ENCODE results near the gene CNTN6. TPM values are rescaled to one million over a fixed set of nuclear protein-coding genes. Genes with fewer than 3 reads are reported as not detected.

Gene CNTN6
- total RNA-seq, 2 donors from 2014 or later, result not detected

DNA sequence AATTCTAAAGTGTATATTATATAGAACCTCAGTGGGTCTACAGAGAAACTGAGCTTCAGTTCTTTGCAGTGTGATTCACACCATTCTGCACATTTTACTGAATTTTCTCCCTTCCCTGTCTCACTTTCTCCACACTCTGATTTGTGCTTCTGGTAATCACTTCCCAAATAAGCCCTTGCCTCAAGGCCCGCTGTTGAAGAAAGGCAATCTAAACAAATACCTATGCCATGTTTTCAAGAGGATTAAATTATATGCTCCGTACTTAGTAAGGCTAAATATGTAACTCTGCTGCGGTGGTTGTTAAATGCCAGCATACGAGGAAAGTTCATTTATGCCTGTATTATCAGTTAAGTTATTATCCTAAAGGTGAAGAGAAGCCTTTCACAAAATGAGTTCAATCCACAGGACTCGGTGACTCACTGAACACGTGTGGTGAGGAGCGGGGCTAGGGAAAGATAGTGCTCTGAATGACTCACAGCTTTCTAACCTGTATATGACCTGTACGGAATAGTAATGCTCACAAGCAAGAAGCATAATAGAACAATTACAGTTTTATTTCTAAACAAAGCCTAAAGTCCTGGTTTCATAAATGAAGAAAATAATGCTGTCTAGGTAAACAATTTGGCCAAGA, 25.1 kb downstream of the CNTN6 start:
- H3K27ac Mint-ChIP-seq, result no peak overlapping the region
- H3K4me1 Mint-ChIP-seq (ENCODE audit: low read depth in 2 of 2), result no peaks in the 10 kb centered on the region
- peaks cover 12% of the 10 kb centered on the region for H3K9me3 Mint-ChIP-seq
- no peaks in the 10 kb centered on the region for H3K27me3 Mint-ChIP-seq
- H3K36me3 Mint-ChIP-seq, result no peaks in the 10 kb centered on the region
- DNase-seq (ENCODE audit: low spot score), result no peak
- H3K4me3 Mint-ChIP-seq, result no peak overlapping the region
- no peak for ATAC-seq

DNA sequence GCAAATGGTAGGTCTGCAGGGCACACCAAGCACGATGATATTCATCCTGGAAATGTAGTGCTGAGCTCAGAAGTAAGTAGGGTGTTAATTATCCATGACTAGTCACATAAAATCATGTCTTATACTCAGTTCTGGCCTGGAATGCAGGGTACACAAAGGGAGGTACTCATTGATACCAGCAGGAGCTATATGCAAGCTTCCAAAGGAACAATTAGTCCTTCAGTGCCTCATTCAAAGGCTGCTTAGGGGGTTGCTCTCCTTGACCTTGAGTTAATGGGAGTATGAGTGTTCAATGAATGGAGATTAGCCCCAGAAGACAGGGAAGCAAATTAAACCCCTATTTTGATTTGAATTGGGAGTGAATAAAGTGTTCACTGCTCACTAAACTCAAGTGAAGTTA, 38.3 kb downstream of the CNTN6 start:
- Mint-ChIP-seq H3K4me3 (no peak overlapping the region), H3K4me1 (ENCODE audit: low read depth in 2 of 2) (no peaks in the 10 kb centered on the region), H3K36me3 (no peaks in the 10 kb centered on the region)

DNA sequence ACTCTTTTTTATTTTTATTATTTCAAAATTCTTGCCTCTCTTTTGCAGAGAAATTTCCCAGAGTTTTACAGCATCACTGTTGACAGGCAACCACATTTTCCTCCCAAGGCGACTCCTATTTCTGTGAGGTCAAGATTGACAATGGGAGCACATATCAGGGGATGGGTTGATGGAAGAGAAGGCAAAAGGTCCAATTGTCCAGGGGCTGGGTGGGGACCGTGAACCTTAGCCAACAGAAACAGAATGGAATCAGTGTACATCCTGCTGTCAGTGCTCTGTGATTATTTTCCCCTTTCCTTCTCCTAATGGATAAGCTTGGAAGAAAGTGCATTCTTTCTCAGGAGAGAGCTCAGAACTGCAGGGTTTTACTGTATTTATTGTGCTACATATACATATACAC, 42.4 kb downstream of the CNTN6 start:
- Mint-ChIP-seq H3K27me3 (no peaks in the 10 kb centered on the region), H3K36me3 (no peaks in the 10 kb centered on the region), H3K27ac (no peak overlapping the region), H3K9me3 (peaks cover 16% of the 10 kb centered on the region), H3K4me1 (ENCODE audit: low read depth in 2 of 2) (no peaks in the 10 kb centered on the region), H3K4me3 (no peak overlapping the region)
- DNase-seq (ENCODE audit: low spot score) (no peak), ATAC-seq (no peak)

More for the DNA sequence above, 38.3 kb downstream of the CNTN6 start:
- DNase-seq (ENCODE audit: low spot score) (no peak), ATAC-seq (no peak)
- Mint-ChIP-seq H3K27ac (no peak overlapping the region), H3K27me3 (no peaks in the 10 kb centered on the region), H3K9me3 (peaks cover 8% of the 10 kb centered on the region)

DNA sequence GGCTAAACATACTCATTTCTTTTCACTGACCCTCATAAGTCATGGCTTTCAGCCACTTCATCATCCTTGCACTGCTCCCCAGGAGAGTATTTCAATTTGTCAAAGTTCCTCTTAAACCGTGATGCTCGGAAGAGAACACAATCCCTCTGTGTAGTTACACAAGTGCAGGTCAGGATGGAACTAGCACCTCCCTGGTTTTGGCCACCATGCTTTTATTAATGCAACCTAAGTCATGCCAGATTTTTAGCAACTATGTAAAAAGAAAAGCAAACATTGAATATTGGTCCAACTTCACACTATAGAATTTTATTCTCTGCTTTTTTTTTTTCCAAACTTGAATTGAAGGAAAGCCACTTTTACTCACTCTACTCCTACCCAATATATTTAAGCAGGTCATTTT, 45.2 kb downstream of the CNTN6 start:
- no peaks in the 10 kb centered on the region for H3K4me1 Mint-ChIP-seq (ENCODE audit: low read depth in 2 of 2)
- H3K36me3 Mint-ChIP-seq, result no peaks in the 10 kb centered on the region
- no peak overlapping the region for H3K27ac Mint-ChIP-seq
- DNase-seq (ENCODE audit: low spot score) (no peak), ATAC-seq (no peak)
- no peak overlapping the region for H3K4me3 Mint-ChIP-seq
- no peaks in the 10 kb centered on the region for H3K27me3 Mint-ChIP-seq
- peaks cover 19% of the 10 kb centered on the region for H3K9me3 Mint-ChIP-seq

- Mint-ChIP-seq H3K27ac (no peak overlapping the region), H3K9me3 (peaks cover 19% of the 10 kb centered on the region), H3K27me3 (no peaks in the 10 kb centered on the region), H3K4me1 (ENCODE audit: low read depth in 2 of 2) (no peaks in the 10 kb centered on the region), H3K36me3 (no peaks in the 10 kb centered on the region), H3K4me3 (no peak overlapping the region)
- DNase-seq (ENCODE audit: low spot score) (no peak), ATAC-seq (no peak)
Measured at GRCh38 chr3:1139071-1139470, 46.2 kb downstream of the CNTN6 start.

GRCh38 chr3:1147326-1147725, 54.5 kb downstream of the CNTN6 start:
- no peak for ATAC-seq
- no peak overlapping the region for H3K4me3 Mint-ChIP-seq
- H3K36me3 Mint-ChIP-seq, result no peaks in the 10 kb centered on the region

GRCh38 chr3:1147819-1148218, 55.0 kb downstream of the CNTN6 start:
- Mint-ChIP-seq H3K36me3 (no peaks in the 10 kb centered on the region), H3K9me3 (peaks cover 16% of the 10 kb centered on the region), H3K4me3 (no peak overlapping the region), H3K4me1 (ENCODE audit: low read depth in 2 of 2) (no peaks in the 10 kb centered on the region), H3K27me3 (no peaks in the 10 kb centered on the region), H3K27ac (no peak overlapping the region)
- no peak for DNase-seq (ENCODE audit: low spot score)
- ATAC-seq, result no peak

More at GRCh38 chr3:1147326-1147725, 54.5 kb downstream of the CNTN6 start:
- Mint-ChIP-seq H3K4me1 (ENCODE audit: low read depth in 2 of 2) (no peaks in the 10 kb centered on the region), H3K9me3 (peaks cover 16% of the 10 kb centered on the region), H3K27me3 (no peaks in the 10 kb centered on the region), H3K27ac (no peak overlapping the region)
- DNase-seq (ENCODE audit: low spot score), result no peak

DNA sequence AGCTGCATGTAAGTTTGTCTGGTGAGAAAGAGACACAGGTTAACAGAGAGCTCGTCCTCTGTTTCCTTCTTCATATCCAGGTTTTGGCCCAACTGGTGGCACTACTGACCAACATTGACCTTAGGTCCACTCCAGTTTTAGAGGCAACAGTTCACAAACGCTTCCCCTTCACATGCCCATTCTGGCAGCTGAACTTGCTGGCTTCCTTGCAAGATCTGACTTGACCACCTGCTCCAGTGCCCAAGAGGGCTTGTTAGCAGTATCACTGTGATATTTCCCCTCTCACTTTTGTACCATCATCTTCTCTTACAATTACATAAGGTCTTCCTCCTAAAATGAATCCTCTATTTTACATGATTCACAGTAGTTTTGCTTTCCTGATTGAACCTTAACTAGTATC, 71.3 kb downstream of the CNTN6 start:
- H3K9me3 Mint-ChIP-seq, result peaks cover 20% of the 10 kb centered on the region
- H3K36me3 Mint-ChIP-seq, result peaks cover 5% of the 10 kb centered on the region
- no peaks in the 10 kb centered on the region for H3K4me1 Mint-ChIP-seq (ENCODE audit: low read depth in 2 of 2)
- no peak overlapping the region for H3K27ac Mint-ChIP-seq
- no peak overlapping the region for H3K4me3 Mint-ChIP-seq
- H3K27me3 Mint-ChIP-seq, result no peaks in the 10 kb centered on the region
- DNase-seq (ENCODE audit: low spot score) (no peak), ATAC-seq (no peak)

DNA sequence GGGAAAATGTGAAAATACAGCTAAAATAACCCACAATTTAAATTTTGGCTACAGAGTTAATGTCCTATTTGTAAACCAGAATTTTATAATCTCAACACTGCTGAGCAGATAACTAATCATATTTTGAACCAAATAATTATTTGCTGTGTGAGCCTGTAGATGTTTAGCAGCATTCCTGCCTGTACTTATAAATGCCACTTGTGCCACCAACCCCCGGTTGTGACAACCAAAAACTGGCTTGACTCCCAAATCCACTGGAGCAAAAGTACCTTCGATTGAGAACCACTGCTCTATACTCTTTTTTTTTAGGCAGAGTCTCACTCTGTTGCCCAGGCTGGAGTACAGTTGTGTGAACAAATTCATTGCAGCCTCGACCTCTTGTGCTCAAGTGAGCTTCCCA, 78.5 kb downstream of the CNTN6 start:
- no peaks in the 10 kb centered on the region for H3K4me1 Mint-ChIP-seq (ENCODE audit: low read depth in 2 of 2)
- H3K9me3 Mint-ChIP-seq, result peaks cover 23% of the 10 kb centered on the region
- no peaks in the 10 kb centered on the region for H3K27me3 Mint-ChIP-seq
- no peak overlapping the region for H3K4me3 Mint-ChIP-seq
- peaks cover 8% of the 10 kb centered on the region for H3K36me3 Mint-ChIP-seq
- DNase-seq (ENCODE audit: low spot score) (no peak), ATAC-seq (no peak)
- no peak overlapping the region for H3K27ac Mint-ChIP-seq

GRCh38 chr3:1172644-1173043, 79.8 kb downstream of the CNTN6 start:
- Mint-ChIP-seq H3K27ac (no peak overlapping the region), H3K4me1 (ENCODE audit: low read depth in 2 of 2) (no peaks in the 10 kb centered on the region), H3K36me3 (peaks cover 8% of the 10 kb centered on the region), H3K9me3 (peaks cover 21% of the 10 kb centered on the region), H3K27me3 (no peaks in the 10 kb centered on the region), H3K4me3 (no peak overlapping the region)
- no peak for ATAC-seq
- no peak for DNase-seq (ENCODE audit: low spot score)

GRCh38 chr3:1179146-1179545, 86.3 kb downstream of the CNTN6 start:
- Mint-ChIP-seq H3K27ac (no peak overlapping the region), H3K4me3 (no peak overlapping the region), H3K27me3 (no peaks in the 10 kb centered on the region), H3K36me3 (peaks cover 6% of the 10 kb centered on the region), H3K4me1 (ENCODE audit: low read depth in 2 of 2) (no peaks in the 10 kb centered on the region), H3K9me3 (peaks cover 24% of the 10 kb centered on the region)
- DNase-seq (ENCODE audit: low spot score) (no peak), ATAC-seq (no peak)

DNA sequence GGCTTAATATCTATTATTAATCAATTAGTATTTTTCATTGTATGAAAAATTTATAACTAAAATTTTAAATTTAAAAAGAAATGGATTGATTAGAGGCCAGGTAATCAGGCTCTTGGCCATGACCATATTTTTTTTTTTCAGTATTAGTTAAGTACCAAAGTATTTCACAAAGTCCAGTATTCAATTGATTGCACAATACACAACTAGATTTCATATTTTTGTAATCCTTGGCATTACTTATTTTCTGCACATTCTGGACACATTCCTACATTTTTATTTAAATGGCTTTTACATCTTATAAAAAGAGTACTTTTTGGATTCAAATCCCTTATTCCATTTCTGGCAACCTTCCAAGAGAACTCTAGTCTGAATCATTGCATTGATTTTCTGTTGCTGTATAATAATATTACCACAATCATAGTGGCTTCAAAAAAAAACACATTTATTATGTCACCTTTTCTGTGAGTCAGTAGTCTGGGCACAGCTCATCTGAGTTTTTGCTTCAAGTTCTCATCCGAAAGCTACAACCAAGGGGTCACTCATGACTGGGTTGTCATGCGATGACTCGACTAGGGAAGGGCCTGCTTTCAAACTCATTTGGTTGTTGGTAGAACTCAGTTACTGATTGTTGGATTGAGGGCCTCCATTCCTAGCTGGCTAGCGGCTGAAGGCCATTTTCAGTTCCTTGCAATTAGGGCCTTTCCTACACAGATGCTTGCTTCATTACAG, 90.7 kb downstream of the CNTN6 start:
- no peaks in the 10 kb centered on the region for H3K4me1 Mint-ChIP-seq (ENCODE audit: low read depth in 2 of 2)
- no peak overlapping the region for H3K27ac Mint-ChIP-seq
- DNase-seq (ENCODE audit: low spot score), result no peak
- H3K4me3 Mint-ChIP-seq, result no peak overlapping the region
- H3K9me3 Mint-ChIP-seq, result peaks cover 15% of the 10 kb centered on the region
- no peaks in the 10 kb centered on the region for H3K36me3 Mint-ChIP-seq
- H3K27me3 Mint-ChIP-seq, result no peaks in the 10 kb centered on the region
- ATAC-seq, result no peak

DNA sequence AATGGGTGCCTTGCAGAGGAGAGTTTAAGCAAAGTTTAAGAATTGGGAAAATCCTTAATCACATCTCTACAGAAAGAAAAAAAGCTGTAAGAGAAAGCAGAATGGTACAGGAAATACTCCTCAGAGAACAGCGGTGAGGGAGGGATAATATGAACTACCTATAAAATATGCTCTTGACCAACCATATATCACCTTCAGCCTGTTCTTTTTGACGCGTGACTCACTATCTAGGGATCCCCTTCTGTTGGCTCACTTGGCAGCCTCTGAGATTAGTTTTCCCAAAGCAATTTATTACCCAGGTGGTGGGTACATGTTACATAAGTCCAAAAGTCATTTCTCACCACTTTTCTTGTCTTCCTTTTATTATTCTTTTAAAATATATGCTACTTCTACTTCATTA, 97.7 kb downstream of the CNTN6 start:
- DNase-seq (ENCODE audit: low spot score) (no peak), ATAC-seq (no peak)
- Mint-ChIP-seq H3K4me3 (no peak overlapping the region), H3K4me1 (ENCODE audit: low read depth in 2 of 2) (no peaks in the 10 kb centered on the region), H3K27ac (no peak overlapping the region), H3K9me3 (peaks cover 27% of the 10 kb centered on the region), H3K36me3 (no peaks in the 10 kb centered on the region), H3K27me3 (no peaks in the 10 kb centered on the region)

DNA sequence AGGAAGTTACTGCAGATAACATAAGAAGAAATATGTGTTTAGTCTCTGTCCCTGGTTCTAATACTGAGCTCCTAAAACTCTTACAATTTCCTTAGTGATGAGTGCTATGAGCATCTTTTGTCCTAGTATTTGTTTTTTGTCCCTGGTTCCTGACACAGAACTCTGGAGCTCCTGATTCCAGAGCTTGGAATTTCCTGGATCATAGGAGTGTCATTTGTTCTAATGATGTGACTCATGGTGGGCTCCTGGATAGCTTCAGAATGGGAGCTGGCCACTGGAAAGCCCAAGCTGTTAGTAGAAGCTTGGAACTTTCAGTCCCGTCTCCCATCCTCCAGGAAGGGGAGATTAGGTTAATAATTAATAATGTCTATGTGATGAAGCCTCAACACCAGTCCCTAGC, 98.2 kb downstream of the CNTN6 start:
- Mint-ChIP-seq H3K27me3 (no peaks in the 10 kb centered on the region), H3K9me3 (peaks cover 27% of the 10 kb centered on the region), H3K27ac (no peak overlapping the region), H3K4me1 (ENCODE audit: low read depth in 2 of 2) (no peaks in the 10 kb centered on the region), H3K4me3 (no peak overlapping the region), H3K36me3 (no peaks in the 10 kb centered on the region)
- ATAC-seq (no peak), DNase-seq (ENCODE audit: low spot score) (no peak)

GRCh38 chr3:1195947-1196346, 103.1 kb downstream of the CNTN6 start:
- no peak overlapping the region for H3K4me3 Mint-ChIP-seq
- peaks cover 21% of the 10 kb centered on the region for H3K9me3 Mint-ChIP-seq
- H3K4me1 Mint-ChIP-seq (ENCODE audit: low read depth in 2 of 2), result no peaks in the 10 kb centered on the region
- no peak overlapping the region for H3K27ac Mint-ChIP-seq
- no peak for DNase-seq (ENCODE audit: low spot score)
- no peak for ATAC-seq
- H3K36me3 Mint-ChIP-seq, result no peaks in the 10 kb centered on the region
- H3K27me3 Mint-ChIP-seq, result no peaks in the 10 kb centered on the region

Data from natural killer cell treated with Interleukin-12 subunit alpha and Interleukin-12 subunit beta and Interleukin-15 and Interleukin-18, amount 100 ng/mL, for 72 hours (primary cell).